ENCODE measurements around the gene ANKMY1. TPM values are rescaled to one million over a fixed set of nuclear protein-coding genes. Genes with fewer than 3 reads are reported as not detected.

ANKMY1 gene
- total RNA-seq, 6 experiments from 2014 or later, result 6.6 to 11.0 (median 9.0) TPM

DNA sequence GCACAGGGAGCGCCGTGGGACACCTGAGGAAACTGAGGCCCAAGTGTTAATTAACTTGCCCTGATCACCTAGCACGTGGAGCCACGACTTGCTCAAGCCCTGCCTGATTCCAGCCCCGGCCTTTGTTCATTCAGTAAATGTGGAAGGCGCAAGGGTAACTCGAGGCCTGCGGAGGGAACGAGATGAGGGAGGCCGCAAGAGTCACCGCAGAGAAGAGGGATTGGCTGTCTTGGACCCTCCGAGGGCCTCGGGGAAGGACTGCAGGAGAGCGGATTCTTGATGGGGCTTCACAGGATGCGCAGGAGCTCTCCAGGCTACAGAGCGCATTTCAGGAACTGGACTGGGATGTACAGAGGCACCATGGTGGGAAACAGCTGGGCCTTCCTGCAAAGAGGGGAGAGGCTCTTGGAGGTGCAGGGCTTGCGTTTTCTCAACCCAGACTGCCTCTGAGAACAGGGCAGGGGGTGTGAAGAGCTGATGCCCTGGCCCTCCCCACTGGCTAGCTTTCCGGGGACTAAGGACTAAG, 511 bp upstream of the ANKMY1 start:
- DNase-seq (peak in 1 of 3 donors; percentile 54), ATAC-seq (no peak)
- intact Hi-C loops (cut with DNase I), result no loop called here
- Histone ChIP-seq H3K9me3 (no peaks in the 10 kb centered on the region), H3K4me3 (peak overlapping the region; percentile 27 to 39 (median 29)), H3K36me3 (no peaks in the 10 kb centered on the region), H3K27ac (no peak overlapping the region), H3K27me3 (no peaks in the 10 kb centered on the region), H3K4me1 (peaks cover 0 to 33% (median 16%) of the 10 kb centered on the region in 4 donors)
- TF ChIP-seq, protein P1, sequence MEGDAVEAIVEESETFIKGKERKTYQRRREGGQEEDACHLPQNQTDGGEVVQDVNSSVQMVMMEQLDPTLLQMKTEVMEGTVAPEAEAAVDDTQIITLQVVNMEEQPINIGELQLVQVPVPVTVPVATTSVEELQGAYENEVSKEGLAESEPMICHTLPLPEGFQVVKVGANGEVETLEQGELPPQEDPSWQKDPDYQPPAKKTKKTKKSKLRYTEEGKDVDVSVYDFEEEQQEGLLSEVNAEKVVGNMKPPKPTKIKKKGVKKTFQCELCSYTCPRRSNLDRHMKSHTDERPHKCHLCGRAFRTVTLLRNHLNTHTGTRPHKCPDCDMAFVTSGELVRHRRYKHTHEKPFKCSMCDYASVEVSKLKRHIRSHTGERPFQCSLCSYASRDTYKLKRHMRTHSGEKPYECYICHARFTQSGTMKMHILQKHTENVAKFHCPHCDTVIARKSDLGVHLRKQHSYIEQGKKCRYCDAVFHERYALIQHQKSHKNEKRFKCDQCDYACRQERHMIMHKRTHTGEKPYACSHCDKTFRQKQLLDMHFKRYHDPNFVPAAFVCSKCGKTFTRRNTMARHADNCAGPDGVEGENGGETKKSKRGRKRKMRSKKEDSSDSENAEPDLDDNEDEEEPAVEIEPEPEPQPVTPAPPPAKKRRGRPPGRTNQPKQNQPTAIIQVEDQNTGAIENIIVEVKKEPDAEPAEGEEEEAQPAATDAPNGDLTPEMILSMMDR (IDR thresholded peaks at IDR 0.05), result no peak
- TF ChIP-seq POLR2A (IDR thresholded peaks at IDR 0.05), result no peak
- 50% methylated on average over 7 of the region's 18 CpGs for WGBS (ENCODE audit: insufficient coverage, low coverage, low lambda C conversion rate, missing lambda C conversion rate)

DNA sequence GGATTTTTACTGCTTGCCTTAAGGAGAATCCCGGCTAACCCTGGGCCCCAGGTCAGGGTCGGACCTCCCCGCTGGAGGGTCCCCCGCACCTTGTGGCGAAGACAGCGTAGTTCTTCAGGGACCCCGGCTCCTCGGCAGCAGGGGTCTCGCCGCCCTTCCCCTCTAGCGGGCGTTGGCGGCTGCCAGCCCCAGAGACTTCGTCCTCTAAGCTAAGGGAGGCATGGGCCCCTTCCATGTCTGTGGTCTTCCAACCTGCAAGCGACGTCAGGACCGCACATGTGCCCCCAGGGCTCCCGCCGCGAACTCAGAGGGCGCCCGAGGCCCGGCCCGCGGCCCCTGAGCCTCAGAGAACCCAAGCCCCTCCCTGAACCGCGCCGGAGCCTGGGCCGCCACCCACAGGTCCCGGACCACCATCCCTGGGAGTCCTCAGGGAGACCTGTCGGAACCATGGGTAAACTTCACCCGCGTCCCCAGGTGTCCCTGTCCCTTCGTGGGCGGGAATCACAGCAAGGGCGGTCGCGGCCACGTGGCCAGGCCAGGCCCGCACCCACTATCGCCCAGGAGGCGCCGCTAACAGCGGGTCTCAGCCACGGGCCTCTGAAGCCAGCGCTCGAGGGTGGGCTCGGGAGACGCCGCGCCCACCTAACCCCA, 562 bp downstream of the ANKMY1 start:
- WGBS (ENCODE audit: insufficient coverage, low coverage, low lambda C conversion rate, missing lambda C conversion rate), result no CpG with 5 or more reads among the region's 51 CpGs
- no peak for ATAC-seq
- Histone ChIP-seq H3K27me3 (no peaks in the 10 kb centered on the region), H3K27ac (no peak overlapping the region), H3K4me1 (peaks cover 0 to 33% (median 16%) of the 10 kb centered on the region in 4 donors), H3K36me3 (no peaks in the 10 kb centered on the region), H3K4me3 (peak overlapping the region; percentile 27 to 39 (median 29)), H3K9me3 (no peaks in the 10 kb centered on the region)
- intact Hi-C loops (cut with DNase I), result no loop called here
- DNase-seq, result peak in 1 of 3 donors; percentile 57
- no peak for TF ChIP-seq POLR2A (IDR thresholded peaks at IDR 0.05)
- TF ChIP-seq, protein P1 (IDR thresholded peaks at IDR 0.05), result no peak

DNA sequence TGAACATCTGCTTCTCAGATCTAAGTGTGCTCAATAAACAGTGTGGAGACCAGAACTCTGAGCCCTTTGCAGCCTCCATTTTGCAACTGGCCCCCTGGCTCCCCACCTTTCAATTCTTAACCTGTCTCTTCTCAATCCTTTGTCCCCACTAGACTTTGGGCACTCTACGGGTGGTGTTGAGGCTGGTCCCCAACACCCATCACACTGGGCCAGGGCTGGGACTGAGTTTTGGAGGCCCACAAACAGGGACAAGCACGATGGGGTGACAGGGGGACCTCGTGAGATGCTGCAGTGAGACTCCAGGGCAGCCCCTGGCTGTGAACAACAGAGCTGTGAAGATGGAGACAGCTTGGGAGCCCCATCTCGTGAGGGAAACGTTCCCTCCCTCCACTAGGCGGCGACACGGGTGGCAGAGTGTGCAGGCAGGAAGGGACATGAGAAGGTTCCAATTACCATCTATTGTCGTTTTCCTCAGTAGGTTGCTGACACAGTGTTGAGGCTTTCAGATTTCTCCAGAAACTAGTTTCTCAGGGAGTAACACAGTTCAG, 1.2 kb downstream of the ANKMY1 start:
- WGBS (ENCODE audit: insufficient coverage, low coverage, low lambda C conversion rate, missing lambda C conversion rate), result 54% methylated on average over 4 of the region's 9 CpGs
- TF ChIP-seq POLR2A (IDR thresholded peaks at IDR 0.05), result no peak
- TF ChIP-seq, protein P1 (IDR thresholded peaks at IDR 0.05), result peak in 3 of 4 donors; percentile 18 to 28 (median 24)
- no peak for ATAC-seq
- H3K9me3 ChIP-seq, result no peaks in the 10 kb centered on the region
- intact Hi-C loops (cut with DNase I), result no loop called here
- H3K27me3 ChIP-seq, result no peaks in the 10 kb centered on the region
- H3K4me1 ChIP-seq, result peaks cover 0 to 29% (median 14%) of the 10 kb centered on the region in 4 donors
- H3K4me3 ChIP-seq, result no peak overlapping the region
- no peak overlapping the region for H3K27ac ChIP-seq
- no peaks in the 10 kb centered on the region for H3K36me3 ChIP-seq
- peak in 2 of 3 donors; percentile 54 to 59 for DNase-seq

DNA sequence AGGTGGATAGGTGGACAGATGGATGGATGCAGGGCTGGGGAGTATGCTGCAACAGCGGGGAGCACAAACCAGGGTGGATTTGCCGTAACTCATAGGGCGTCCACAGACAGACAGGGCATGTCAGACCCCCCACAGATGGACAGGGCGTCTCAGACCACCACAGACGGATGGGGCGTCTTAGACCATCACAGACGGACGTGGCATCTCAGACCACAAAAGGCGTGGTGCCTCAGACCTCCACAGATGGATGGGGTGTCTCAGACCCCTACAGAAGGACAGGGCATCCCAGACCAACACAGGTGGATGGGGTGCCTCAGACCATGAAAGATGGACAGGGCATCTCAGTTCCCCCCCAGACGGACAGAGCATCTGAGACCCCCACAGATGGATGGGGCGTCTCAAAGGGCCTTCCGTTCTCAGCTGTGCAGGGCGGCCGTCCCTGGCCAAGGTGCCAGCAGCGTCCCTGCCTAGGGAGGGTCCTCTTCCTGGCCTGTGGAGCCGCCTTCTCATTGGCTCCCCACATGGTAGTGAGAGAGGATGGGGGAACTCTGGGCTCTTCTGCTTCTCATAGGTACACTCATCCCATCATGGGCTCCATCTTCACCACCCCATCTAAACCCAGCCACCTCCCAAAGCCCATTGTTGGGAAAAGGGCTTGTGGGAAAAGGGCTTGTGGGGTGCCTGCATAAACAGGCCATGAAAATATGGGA, 2.1 kb downstream of the ANKMY1 start:
- no peaks in the 10 kb centered on the region for H3K27me3 ChIP-seq
- DNase-seq (no peak), ATAC-seq (no peak)
- H3K4me3 ChIP-seq, result no peak overlapping the region
- intact Hi-C loops (cut with DNase I), result no loop called here
- no peak overlapping the region for H3K27ac ChIP-seq
- peaks cover 0 to 24% (median 11%) of the 10 kb centered on the region in 4 donors for H3K4me1 ChIP-seq
- H3K36me3 ChIP-seq, result no peaks in the 10 kb centered on the region
- 93% methylated on average over 5 of the region's 16 CpGs for WGBS (ENCODE audit: insufficient coverage, low coverage, low lambda C conversion rate, missing lambda C conversion rate)
- no peaks in the 10 kb centered on the region for H3K9me3 ChIP-seq
- TF ChIP-seq, protein P1 (IDR thresholded peaks at IDR 0.05), result no peak
- TF ChIP-seq POLR2A (IDR thresholded peaks at IDR 0.05), result no peak
